HEK293 (cell line): ENCODE results near the gene TNS3.

Experiments
- ATF2 ChIP-seq: fragments of 450-650 bp; formaldehyde crosslinking; IDR thresholded peaks from 2 replicates; pipeline ENCODE4 v1.5.1; 2016; ENCODE audit warnings: missing biosample characterization, missing genetic modification characterization, low read depth
- BCL11A ChIP-seq: fragments of 450-650 bp; formaldehyde crosslinking; IDR thresholded peaks from 2 replicates; pipeline ENCODE4 v1.5.1; 2016; ENCODE audit warnings: low read depth, missing biosample characterization, missing genetic modification characterization
- OSR2 ChIP-seq: fragments of 450-650 bp; formaldehyde crosslinking; IDR thresholded peaks from 2 replicates; pipeline ENCODE4 v1.5.1; 2016; ENCODE audit warnings: missing biosample characterization, missing genetic modification characterization
- ZFP37 ChIP-seq: fragments of 450-650 bp; formaldehyde crosslinking; IDR thresholded peaks from 2 replicates; pipeline ENCODE4 v1.5.1; 2016; ENCODE audit warnings: missing biosample characterization, missing genetic modification characterization
- ZNF2 ChIP-seq: fragments of 450-650 bp; formaldehyde crosslinking; IDR thresholded peaks from 2 replicates; pipeline ENCODE4 v1.5.1; 2016; ENCODE audit warnings: missing biosample characterization, missing genetic modification characterization
- ZNF585B ChIP-seq: fragments of 450-650 bp; formaldehyde crosslinking; IDR thresholded peaks from 2 replicates; pipeline ENCODE4 v1.5.1; 2016; ENCODE audit warnings: missing biosample characterization, missing genetic modification characterization
- TF ChIP-seq, protein P1 (sequence below): fragments of 450-650 bp; formaldehyde crosslinking; conservative IDR thresholded peaks from 2 replicates; pipeline ENCODE4 v1.5.1; 2016; ENCODE audit warnings: low read depth, missing biosample characterization, missing genetic modification characterization
- TF ChIP-seq, protein P2 (sequence below): fragments of 450-650 bp; formaldehyde crosslinking; IDR thresholded peaks from 2 replicates; pipeline ENCODE4 v1.5.1; 2016; ENCODE audit warnings: missing biosample characterization, missing genetic modification characterization

GRCh38 chr7:47544416-47544815 lies 37.5 kb downstream of the TNS3 start:
- TF ChIP-seq, protein P1, sequence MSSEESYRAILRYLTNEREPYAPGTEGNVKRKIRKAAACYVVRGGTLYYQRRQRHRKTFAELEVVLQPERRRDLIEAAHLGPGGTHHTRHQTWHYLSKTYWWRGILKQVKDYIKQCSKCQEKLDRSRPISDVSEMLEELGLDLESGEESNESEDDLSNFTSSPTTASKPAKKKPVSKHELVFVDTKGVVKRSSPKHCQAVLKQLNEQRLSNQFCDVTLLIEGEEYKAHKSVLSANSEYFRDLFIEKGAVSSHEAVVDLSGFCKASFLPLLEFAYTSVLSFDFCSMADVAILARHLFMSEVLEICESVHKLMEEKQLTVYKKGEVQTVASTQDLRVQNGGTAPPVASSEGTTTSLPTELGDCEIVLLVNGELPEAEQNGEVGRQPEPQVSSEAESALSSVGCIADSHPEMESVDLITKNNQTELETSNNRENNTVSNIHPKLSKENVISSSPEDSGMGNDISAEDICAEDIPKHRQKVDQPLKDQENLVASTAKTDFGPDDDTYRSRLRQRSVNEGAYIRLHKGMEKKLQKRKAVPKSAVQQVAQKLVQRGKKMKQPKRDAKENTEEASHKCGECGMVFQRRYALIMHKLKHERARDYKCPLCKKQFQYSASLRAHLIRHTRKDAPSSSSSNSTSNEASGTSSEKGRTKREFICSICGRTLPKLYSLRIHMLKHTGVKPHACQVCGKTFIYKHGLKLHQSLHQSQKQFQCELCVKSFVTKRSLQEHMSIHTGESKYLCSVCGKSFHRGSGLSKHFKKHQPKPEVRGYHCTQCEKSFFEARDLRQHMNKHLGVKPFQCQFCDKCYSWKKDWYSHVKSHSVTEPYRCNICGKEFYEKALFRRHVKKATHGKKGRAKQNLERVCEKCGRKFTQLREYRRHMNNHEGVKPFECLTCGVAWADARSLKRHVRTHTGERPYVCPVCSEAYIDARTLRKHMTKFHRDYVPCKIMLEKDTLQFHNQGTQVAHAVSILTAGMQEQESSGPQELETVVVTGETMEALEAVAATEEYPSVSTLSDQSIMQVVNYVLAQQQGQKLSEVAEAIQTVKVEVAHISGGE (tag by site-specific recombination): no peak
- TF ChIP-seq, protein P2, sequence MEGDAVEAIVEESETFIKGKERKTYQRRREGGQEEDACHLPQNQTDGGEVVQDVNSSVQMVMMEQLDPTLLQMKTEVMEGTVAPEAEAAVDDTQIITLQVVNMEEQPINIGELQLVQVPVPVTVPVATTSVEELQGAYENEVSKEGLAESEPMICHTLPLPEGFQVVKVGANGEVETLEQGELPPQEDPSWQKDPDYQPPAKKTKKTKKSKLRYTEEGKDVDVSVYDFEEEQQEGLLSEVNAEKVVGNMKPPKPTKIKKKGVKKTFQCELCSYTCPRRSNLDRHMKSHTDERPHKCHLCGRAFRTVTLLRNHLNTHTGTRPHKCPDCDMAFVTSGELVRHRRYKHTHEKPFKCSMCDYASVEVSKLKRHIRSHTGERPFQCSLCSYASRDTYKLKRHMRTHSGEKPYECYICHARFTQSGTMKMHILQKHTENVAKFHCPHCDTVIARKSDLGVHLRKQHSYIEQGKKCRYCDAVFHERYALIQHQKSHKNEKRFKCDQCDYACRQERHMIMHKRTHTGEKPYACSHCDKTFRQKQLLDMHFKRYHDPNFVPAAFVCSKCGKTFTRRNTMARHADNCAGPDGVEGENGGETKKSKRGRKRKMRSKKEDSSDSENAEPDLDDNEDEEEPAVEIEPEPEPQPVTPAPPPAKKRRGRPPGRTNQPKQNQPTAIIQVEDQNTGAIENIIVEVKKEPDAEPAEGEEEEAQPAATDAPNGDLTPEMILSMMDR: no peak
- TF ChIP-seq ZFP37 (tag by site-specific recombination): no peak
- no peak for TF ChIP-seq ZNF585B (tag by site-specific recombination)
- no peak for TF ChIP-seq ZNF2
- no peak for TF ChIP-seq BCL11A
- no peak for TF ChIP-seq OSR2 (tag by site-specific recombination)
- TF ChIP-seq ATF2 (tag by site-specific recombination): no peak
